T-helper 2 cell treated with Interferon-gamma antibody and Interleukin-4, amounts not matched to agents 100 ng/mL and 5 ng/mL, for 36 hours (primary cell): ENCODE results near the gene ZNF451. TPM values are rescaled to one million over a fixed set of nuclear protein-coding genes. Genes with fewer than 3 reads are reported as not detected.
"Not testable (repeated sequence)": the region's sequence is repeated elsewhere in the genome, so short reads cannot be mapped to it uniquely, and the experiment has no call there.

Experiments used
- intact Hi-C: fragments of 100-400 bp; cut with micrococcal nuclease; formaldehyde crosslinking; loops from one replicate; pipeline ENCODE4 v1.15.1; 2023
- total RNA-seq: library from RNA; stranded (reverse); gene quantifications from 2 replicates; pipeline ENCODE4 v1.2.3, GENCODE V29; 2022

The ZNF451 gene
- 69.9 and 73.9 TPM in 2 replicates for total RNA-seq

GRCh38 chr6:57089687-57090457 lies at the start of gene ZNF451:
Gene ZNF451 (plus strand): TSS chr6:57090188. CDS start chr6:57090254, 66 bp downstream.
- intact Hi-C loops: loop anchor here (1.0 to 5.0 kb wide), 4 partner anchors 44 to 227 kb away; partner anchors contain the start of genes BAG2, KIAA1586 and PRIM2

- intact Hi-C loops: not testable (repeated sequence)
Observed at GRCh38 chr6:57044061-57044460, 45.9 kb upstream of the ZNF451 start.

GRCh38 chr6:57044568-57044967 lies 45.4 kb upstream of the ZNF451 start:
- intact Hi-C loops: no loop called here

- intact Hi-C loops: loop anchor here (1.0 to 5.0 kb wide), 5 partner anchors 44 to 270 kb away; partner anchors contain the start of genes BAG2, BEND6, PRIM2 and ZNF451
Observed at GRCh38 chr6:57046332-57047256, 43.4 kb upstream of the ZNF451 start, which contains the start of gene KIAA1586. Gene KIAA1586 (plus strand): TSS chr6:57046693. CDS start chr6:57046756, 63 bp downstream.

- intact Hi-C loops: loop anchor here (2.0 to 5.0 kb wide), 2 partner anchors 100 to 270 kb away; partner anchors contain the start of gene PRIM2
Observed at GRCh38 chr6:57047257-57047585, 42.8 kb upstream of the ZNF451 start.

GRCh38 chr6:57047859-57048258 lies 42.1 kb upstream of the ZNF451 start:
- intact Hi-C loops: loop anchor here (2.0 to 5.0 kb wide), 3 partner anchors 99 to 269 kb away; partner anchors contain the start of genes PRIM2 and RAB23

GRCh38 chr6:57048577-57048976 lies 41.4 kb upstream of the ZNF451 start:
- intact Hi-C loops: loop anchor here (2.0 to 5.0 kb wide), 2 partner anchors 99 to 174 kb away; partner anchors contain the start of gene RAB23

- intact Hi-C loops: no loop called here
Observed at GRCh38 chr6:57063847-57064246, 26.1 kb upstream of the ZNF451 start.

- intact Hi-C loops: no loop called here
Observed at GRCh38 chr6:57064809-57065208, 25.2 kb upstream of the ZNF451 start.

- intact Hi-C loops: no loop called here
Observed at GRCh38 chr6:57068061-57068460, 21.9 kb upstream of the ZNF451 start.

- intact Hi-C loops: no loop called here
Observed at GRCh38 chr6:57069228-57069627, 20.8 kb upstream of the ZNF451 start.

GRCh38 chr6:57069920-57070331 lies 20.1 kb upstream of the ZNF451 start:
- intact Hi-C loops: no loop called here

GRCh38 chr6:57072108-57072507 lies 17.9 kb upstream of the ZNF451 start:
- intact Hi-C loops: no loop called here

- intact Hi-C loops: no loop called here
Observed at GRCh38 chr6:57074383-57074782, 15.6 kb upstream of the ZNF451 start.

- intact Hi-C loops: no loop called here
Observed at GRCh38 chr6:57075092-57075491, 14.9 kb upstream of the ZNF451 start.

GRCh38 chr6:57078531-57079207 lies 11.3 kb upstream of the ZNF451 start:
- intact Hi-C loops: no loop called here

- intact Hi-C loops: no loop called here
Observed at GRCh38 chr6:57085471-57085870, 4.5 kb upstream of the ZNF451 start.

GRCh38 chr6:57086843-57087242 lies 3.1 kb upstream of the ZNF451 start:
- intact Hi-C loops: no loop called here

- intact Hi-C loops: no loop called here
Observed at GRCh38 chr6:57087916-57088315, 2.1 kb upstream of the ZNF451 start.

- intact Hi-C loops: loop anchor here (1.0 kb wide), 2 partner anchors 83 to 228 kb away; partner anchors contain the start of genes BAG2 and PRIM2
Observed at GRCh38 chr6:57089265-57089664, 723 bp upstream of the ZNF451 start.
